Brain microvascular endothelial cell (primary cell): Measurements from ENCODE around the gene DAB1.

Experiments
- DNase-seq: peaks from one replicate; pipeline ENCODE4 v3.0.0-alpha.2; 2020
- H3K27ac ChIP-seq: fragments of 250-450 bp; sonication (Bioruptor Pico); 2 replicates; pipeline ENCODE4 v1.5.1; 2020; ENCODE audit warnings: mild to moderate bottlenecking, moderate library complexity
- H3K27me3 ChIP-seq: fragments of 250-450 bp; sonication (Bioruptor Pico); replicated peaks from 2 replicates; pipeline ENCODE4 v1.5.1; 2020; ENCODE audit warnings: mild to moderate bottlenecking
- H3K36me3 ChIP-seq: fragments of 250-450 bp; sonication (Bioruptor Pico); replicated peaks from 2 replicates; pipeline ENCODE4 v1.5.1; 2020; ENCODE audit warnings: mild to moderate bottlenecking
- H3K4me3 ChIP-seq: 2 replicates; pipeline ENCODE4 v1.5.1; 2011; ENCODE audit warnings: low read depth, mild to moderate bottlenecking, control low read depth, low read length, moderate library complexity
- in situ Hi-C: cut with HindIII; loops from 2 replicates; pipeline ENCODE4 v1.10.0; 2017; ENCODE audit warnings: low sequenced_read_pairs, low pct_ligation_motif_present
- TF ChIP-seq, protein P1 (sequence below): IDR thresholded peaks from 2 replicates; pipeline ENCODE4 v1.5.1; 2011; ENCODE audit warnings: low read depth, mild to moderate bottlenecking, moderate library complexity, low read length, control low read depth, inconsistent platforms; ENCODE audit errors: missing control alignments

The DAB1 gene

DNA sequence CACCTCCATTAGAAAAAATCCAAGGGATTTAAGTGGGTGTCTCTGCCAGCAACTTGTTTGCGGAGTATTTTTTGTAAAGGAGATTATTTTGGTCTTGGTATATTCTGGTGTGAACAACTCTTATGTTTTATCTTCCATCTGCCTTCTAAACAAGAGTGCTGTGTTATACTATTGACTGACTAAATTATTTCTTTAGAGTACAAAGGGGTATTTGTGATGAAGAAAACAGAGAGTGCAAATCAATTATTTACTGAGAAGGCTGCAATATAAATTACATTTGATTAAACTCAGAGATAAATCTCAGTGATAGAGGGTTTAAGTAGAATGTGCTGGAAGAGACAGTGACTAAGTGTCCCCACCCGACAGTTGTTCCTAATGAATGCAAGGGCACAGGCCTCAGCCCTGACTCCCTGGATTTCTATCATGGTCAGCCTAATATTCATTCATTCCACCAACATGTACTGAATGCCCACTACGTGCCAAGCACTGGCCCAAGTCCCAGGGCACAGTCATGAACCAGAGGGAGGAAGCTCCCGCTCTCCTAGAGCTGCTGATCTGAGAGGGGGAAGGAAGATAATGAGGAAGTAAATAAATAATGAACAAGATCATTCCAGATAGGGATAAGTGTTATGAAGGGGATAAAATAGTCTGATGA, 261.1 kb downstream of the DAB1 start:
- DNase-seq, result no peak
- Histone ChIP-seq H3K27ac (no peak overlapping the region), H3K4me3 (no peak overlapping the region), H3K36me3 (no peaks in the 10 kb centered on the region), H3K27me3 (no peaks in the 10 kb centered on the region)
- in situ Hi-C loops, result no loop called here
- TF ChIP-seq, protein P1, sequence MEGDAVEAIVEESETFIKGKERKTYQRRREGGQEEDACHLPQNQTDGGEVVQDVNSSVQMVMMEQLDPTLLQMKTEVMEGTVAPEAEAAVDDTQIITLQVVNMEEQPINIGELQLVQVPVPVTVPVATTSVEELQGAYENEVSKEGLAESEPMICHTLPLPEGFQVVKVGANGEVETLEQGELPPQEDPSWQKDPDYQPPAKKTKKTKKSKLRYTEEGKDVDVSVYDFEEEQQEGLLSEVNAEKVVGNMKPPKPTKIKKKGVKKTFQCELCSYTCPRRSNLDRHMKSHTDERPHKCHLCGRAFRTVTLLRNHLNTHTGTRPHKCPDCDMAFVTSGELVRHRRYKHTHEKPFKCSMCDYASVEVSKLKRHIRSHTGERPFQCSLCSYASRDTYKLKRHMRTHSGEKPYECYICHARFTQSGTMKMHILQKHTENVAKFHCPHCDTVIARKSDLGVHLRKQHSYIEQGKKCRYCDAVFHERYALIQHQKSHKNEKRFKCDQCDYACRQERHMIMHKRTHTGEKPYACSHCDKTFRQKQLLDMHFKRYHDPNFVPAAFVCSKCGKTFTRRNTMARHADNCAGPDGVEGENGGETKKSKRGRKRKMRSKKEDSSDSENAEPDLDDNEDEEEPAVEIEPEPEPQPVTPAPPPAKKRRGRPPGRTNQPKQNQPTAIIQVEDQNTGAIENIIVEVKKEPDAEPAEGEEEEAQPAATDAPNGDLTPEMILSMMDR, result no peak

DNA sequence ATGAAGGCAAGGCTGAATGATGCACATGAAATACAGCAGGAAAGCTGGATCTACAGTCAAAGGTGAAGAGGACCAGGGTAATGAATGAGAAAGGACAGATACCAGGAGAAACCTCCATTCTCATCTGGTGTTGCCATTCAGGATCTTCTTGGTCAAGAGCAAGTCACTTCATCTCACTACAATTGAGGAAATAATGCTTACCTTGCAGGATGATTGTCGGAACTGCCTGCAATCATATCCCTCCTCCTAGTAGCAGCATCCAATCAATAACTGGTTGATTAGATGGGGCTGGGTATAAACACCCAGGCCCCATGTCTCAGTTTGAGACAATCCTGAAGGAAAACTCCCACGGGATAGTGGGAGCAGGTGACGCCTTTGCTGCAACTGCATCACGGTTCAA, 263.3 kb downstream of the DAB1 start:
- H3K27me3 ChIP-seq, result no peaks in the 10 kb centered on the region
- no peak overlapping the region for H3K4me3 ChIP-seq
- TF ChIP-seq, protein P1, result no peak
- in situ Hi-C loops, result no loop called here
- no peak for DNase-seq
- no peak overlapping the region for H3K27ac ChIP-seq
- H3K36me3 ChIP-seq, result no peaks in the 10 kb centered on the region

DNA sequence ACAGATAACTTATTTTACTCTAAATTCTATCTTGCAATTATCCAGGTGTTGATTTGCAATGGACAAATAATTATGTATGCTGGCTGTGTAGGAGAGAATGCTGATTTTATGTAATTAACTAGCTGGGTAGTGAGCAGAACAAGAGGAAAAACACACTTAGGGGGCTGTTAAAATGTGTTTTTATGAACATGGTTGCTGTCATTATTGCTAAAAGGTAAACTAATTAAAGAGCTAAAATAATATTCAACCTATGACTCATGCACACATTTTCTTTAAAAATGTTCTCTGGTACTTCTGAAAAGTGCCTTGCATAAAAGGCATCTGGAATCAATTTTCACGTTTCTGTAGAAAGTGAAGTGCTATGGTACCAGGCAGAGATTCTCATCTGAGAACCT, 265.3 kb downstream of the DAB1 start:
- in situ Hi-C loops, result no loop called here
- DNase-seq, result no peak
- TF ChIP-seq, protein P1, result no peak
- Histone ChIP-seq H3K27ac (no peak overlapping the region), H3K27me3 (no peaks in the 10 kb centered on the region), H3K4me3 (no peak overlapping the region), H3K36me3 (no peaks in the 10 kb centered on the region)

DNA sequence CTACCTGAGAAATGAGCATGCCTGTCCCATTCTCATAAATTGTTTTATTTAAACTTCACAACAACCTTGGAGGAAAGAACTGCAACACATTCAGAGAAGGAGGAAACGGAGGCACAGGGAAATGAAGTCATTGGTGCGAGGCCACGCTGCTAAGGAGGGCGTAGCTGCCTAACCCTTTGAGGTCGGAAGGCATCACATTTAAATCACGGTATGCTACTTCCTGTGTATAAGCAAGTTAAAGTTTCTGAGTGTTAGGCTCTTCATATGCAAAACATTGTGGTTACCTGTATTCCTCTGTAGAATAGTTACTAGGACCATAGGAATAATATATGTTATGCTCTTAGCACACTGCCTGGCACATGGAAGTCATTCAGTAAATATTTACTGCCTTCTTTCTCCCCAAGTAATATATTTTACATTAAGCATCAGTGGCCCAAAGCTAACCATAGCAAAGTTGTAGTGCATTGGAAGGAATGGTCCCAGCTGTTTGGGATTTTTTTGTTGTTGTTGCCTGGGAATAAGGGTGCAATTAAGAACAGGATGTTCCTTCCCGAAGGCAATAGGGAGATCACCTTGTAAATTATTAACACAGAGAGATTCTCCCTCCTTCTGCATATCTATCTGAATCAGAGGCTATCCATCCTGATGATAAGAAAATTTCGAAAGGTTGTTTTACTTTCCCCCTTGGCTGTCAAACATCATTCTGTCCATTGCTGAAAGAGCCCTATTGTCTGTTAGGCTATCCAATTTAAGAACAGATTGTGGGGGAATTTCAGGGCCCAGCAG, 265.8 kb downstream of the DAB1 start:
- in situ Hi-C loops, result no loop called here
- Histone ChIP-seq H3K36me3 (no peaks in the 10 kb centered on the region), H3K27me3 (no peaks in the 10 kb centered on the region), H3K4me3 (no peak overlapping the region), H3K27ac (no peak overlapping the region)
- TF ChIP-seq, protein P1, result no peak
- no peak for DNase-seq

DNA sequence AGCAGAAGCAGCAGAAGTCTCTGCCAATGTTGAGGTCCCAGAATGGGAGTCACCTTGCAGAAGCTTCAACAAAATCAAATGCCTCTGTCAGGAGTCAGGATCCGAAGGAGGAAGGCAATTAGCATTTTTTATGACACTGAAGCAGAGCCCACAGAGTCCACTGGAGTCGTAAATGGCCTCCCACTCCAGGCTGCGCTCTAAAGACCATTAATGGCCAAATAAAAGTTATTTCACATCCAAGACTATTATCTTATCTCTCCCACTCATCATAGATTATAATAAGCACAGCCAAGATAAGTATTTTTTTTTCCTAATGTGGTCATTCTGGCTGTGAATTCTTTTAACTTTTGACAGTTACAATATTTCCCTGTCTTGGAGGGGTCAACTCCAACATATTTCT, 267.0 kb downstream of the DAB1 start:
- H3K36me3 ChIP-seq, result no peaks in the 10 kb centered on the region
- in situ Hi-C loops, result no loop called here
- no peaks in the 10 kb centered on the region for H3K27me3 ChIP-seq
- no peak overlapping the region for H3K27ac ChIP-seq
- H3K4me3 ChIP-seq, result no peak overlapping the region
- TF ChIP-seq, protein P1, result no peak
- no peak for DNase-seq
